Measurements from ENCODE around the gene XPNPEP3.

XPNPEP3 gene

GRCh38 chr22:40951795-40952605, 95.1 kb downstream of the XPNPEP3 start:
- no peak for TF ChIP-seq CTCF (conservative IDR thresholded peaks at IDR 0.05; ENCODE audit: low read depth, low read length)
- no peaks in the 10 kb centered on the region for H3K27me3 ChIP-seq (ENCODE audit: insufficient read depth, low read depth)
- no peaks in the 10 kb centered on the region for H3K36me3 ChIP-seq (ENCODE audit: insufficient read depth)
- peaks cover 23% of the 10 kb centered on the region for H3K4me1 ChIP-seq (ENCODE audit: low read depth, poor library complexity, severe bottlenecking)
- peak overlapping the region; percentile 93 for H3K4me2 ChIP-seq
- H3K9ac ChIP-seq, result peak overlapping the region; percentile 82
- H2AFZ ChIP-seq (ENCODE audit: low read depth), result peak overlapping the region; percentile 7; the same call in 1 of the 2 replicates
- H3K4me3 ChIP-seq (IDR thresholded peaks at IDR 0.05; ENCODE audit: insufficient read depth, low read depth, low read length), result no peak overlapping the region
- H3K79me2 ChIP-seq (ENCODE audit: insufficient read depth, low read depth), result peaks cover 53% of the 10 kb centered on the region
- no peaks in the 10 kb centered on the region for H4K20me1 ChIP-seq (ENCODE audit: insufficient read depth)
- peak overlapping the region; percentile 94 for H3K27ac ChIP-seq

- no peak for TF ChIP-seq CTCF (conservative IDR thresholded peaks at IDR 0.05; ENCODE audit: low read depth, low read length)
- H2AFZ ChIP-seq (ENCODE audit: low read depth), result no peak overlapping the region
- H4K20me1 ChIP-seq (ENCODE audit: insufficient read depth), result no peaks in the 10 kb centered on the region
- peaks cover 23% of the 10 kb centered on the region for H3K4me1 ChIP-seq (ENCODE audit: low read depth, poor library complexity, severe bottlenecking)
- H3K27me3 ChIP-seq (ENCODE audit: insufficient read depth, low read depth), result no peaks in the 10 kb centered on the region
- no peak overlapping the region for H3K4me3 ChIP-seq (IDR thresholded peaks at IDR 0.05; ENCODE audit: insufficient read depth, low read depth, low read length)
- H3K4me2 ChIP-seq, result peak overlapping the region; percentile 93
- H3K79me2 ChIP-seq (ENCODE audit: insufficient read depth, low read depth), result peaks cover 66% of the 10 kb centered on the region
- no peak overlapping the region for H3K9ac ChIP-seq
- H3K36me3 ChIP-seq (ENCODE audit: insufficient read depth), result no peaks in the 10 kb centered on the region; the same call in 1 of the 2 replicates
- peak overlapping the region; percentile 94; the same call in 1 of the 2 replicates for H3K27ac ChIP-seq
Observed at GRCh38 chr22:40953471-40953870, 96.5 kb downstream of the XPNPEP3 start.

GRCh38 chr22:40954113-40954512, 97.2 kb downstream of the XPNPEP3 start:
- H4K20me1 ChIP-seq (ENCODE audit: insufficient read depth), result no peaks in the 10 kb centered on the region
- no peak overlapping the region for H3K27ac ChIP-seq
- TF ChIP-seq CTCF (conservative IDR thresholded peaks at IDR 0.05; ENCODE audit: low read depth, low read length), result no peak
- no peak overlapping the region for H2AFZ ChIP-seq (ENCODE audit: low read depth)
- H3K27me3 ChIP-seq (ENCODE audit: insufficient read depth, low read depth), result no peaks in the 10 kb centered on the region
- no peak overlapping the region for H3K4me3 ChIP-seq (IDR thresholded peaks at IDR 0.05; ENCODE audit: insufficient read depth, low read depth, low read length)
- H3K4me2 ChIP-seq, result no peak overlapping the region
- H3K36me3 ChIP-seq (ENCODE audit: insufficient read depth), result no peaks in the 10 kb centered on the region; the same call in 1 of the 2 replicates
- peaks cover 72% of the 10 kb centered on the region for H3K79me2 ChIP-seq (ENCODE audit: insufficient read depth, low read depth)
- peaks cover 23% of the 10 kb centered on the region for H3K4me1 ChIP-seq (ENCODE audit: low read depth, poor library complexity, severe bottlenecking)
- H3K9ac ChIP-seq, result no peak overlapping the region

GRCh38 chr22:40955571-40955970, 98.6 kb downstream of the XPNPEP3 start:
- H2AFZ ChIP-seq (ENCODE audit: low read depth), result no peak overlapping the region
- H3K4me3 ChIP-seq (IDR thresholded peaks at IDR 0.05; ENCODE audit: insufficient read depth, low read depth, low read length), result no peak overlapping the region
- H4K20me1 ChIP-seq (ENCODE audit: insufficient read depth), result no peaks in the 10 kb centered on the region
- H3K27ac ChIP-seq, result no peak overlapping the region
- no peaks in the 10 kb centered on the region for H3K27me3 ChIP-seq (ENCODE audit: insufficient read depth, low read depth)
- H3K79me2 ChIP-seq (ENCODE audit: insufficient read depth, low read depth), result peaks cover 84% of the 10 kb centered on the region
- no peak overlapping the region for H3K4me2 ChIP-seq
- H3K36me3 ChIP-seq (ENCODE audit: insufficient read depth), result no peaks in the 10 kb centered on the region; the same call in 1 of the 2 replicates
- H3K9ac ChIP-seq, result no peak overlapping the region
- TF ChIP-seq CTCF (conservative IDR thresholded peaks at IDR 0.05; ENCODE audit: low read depth, low read length), result no peak
- peaks cover 18% of the 10 kb centered on the region for H3K4me1 ChIP-seq (ENCODE audit: low read depth, poor library complexity, severe bottlenecking)

Data from KMS-11 (cell line).